ENCODE measurements around the gene CXCL17.

GRCh38 chr19:42471554-42472249, 29.0 kb upstream of the CXCL17 start:
- TF ChIP-seq CTCF (IDR thresholded peaks at IDR 0.05 in 8 of 11, conservative IDR thresholded peaks at IDR 0.05 in 3 of 11) (no peak), POLR2A (IDR thresholded peaks at IDR 0.05) (no peak)
